Vagina (tissue), 2 donors: Measurements from ENCODE around the gene DBF4B. TPM values are rescaled to one million over a fixed set of nuclear protein-coding genes. Genes with fewer than 3 reads are reported as not detected.
A peak's percentile ranks its signal among the peaks of the same experiment; 100 is the strongest.

Experiments used
- DNase-seq, 2 donors: peaks; one replicate each; pipeline ENCODE4 v3.0.0-alpha.2; 2017; ENCODE audit errors: extremely low spot score in 2 of 2
- H3K27ac ChIP-seq: fragments of 200-600 bp; sonication (generic); one replicate; pipeline ENCODE4 v1.5.1; 2019
- H3K27me3 ChIP-seq: fragments of 200-600 bp; sonication (generic); one replicate; pipeline ENCODE4 v1.5.1; 2019
- H3K36me3 ChIP-seq, 2 donors: fragments of 200-600 bp; sonication (generic); one replicate each; pipeline ENCODE4 v1.5.1; 2017 to 2019
- H3K4me1 ChIP-seq: fragments of 200-600 bp; sonication (generic); one replicate; pipeline ENCODE4 v1.5.1; 2019
- H3K4me3 ChIP-seq, 2 donors: fragments of 200-600 bp; sonication (generic); 1 replicate in 1 of 2; 2 replicates in 1 of 2; pipeline ENCODE4 v1.5.1; 2016 to 2019
- H3K9me3 ChIP-seq: fragments of 200-600 bp; sonication (generic); one replicate; pipeline ENCODE4 v1.5.1; 2019
- POLR2A ChIP-seq, 2 donors: fragments of 450-650 bp; IDR thresholded peaks; one replicate each; pipeline ENCODE4 v1.6.1; 2017; ENCODE audit warnings: antibody characterized with exemption in 2 of 2, mild to moderate bottlenecking in 2 of 2, moderate library complexity in 2 of 2
- POLR2AphosphoS5 ChIP-seq, 2 donors: sonication (generic); formaldehyde crosslinking; IDR thresholded peaks; one replicate each; pipeline ENCODE4 v1.9.0; 2017; ENCODE audit warnings: antibody characterized with exemption in 2 of 2, mild to moderate bottlenecking in 2 of 2, low read depth in 1 of 2; ENCODE audit not compliant: insufficient read depth in 1 of 2
- intact Hi-C: fragments of 100-400 bp; cut with DNase I; formaldehyde crosslinking; loops from one replicate; pipeline ENCODE4 v1.15.1; 2023
- total RNA-seq: library from RNA; depleted of rRNA; stranded (reverse); fragments of >200 nt; gene quantifications from one replicate; pipeline ENCODE4 v1.2.3, GENCODE V29; 2016
- TF ChIP-seq, protein P1 (sequence below), 3 experiments: fragments of 450-650 bp in 2 of 3; fragments of 200-600 bp in 1 of 3; sonication (generic) in 1 of 3; IDR thresholded peaks; one replicate each; pipeline ENCODE4 v1.5.1; 2017 to 2019; ENCODE audit warnings: antibody characterized with exemption in 3 of 3, mild to moderate bottlenecking in 2 of 3, moderate library complexity in 2 of 3

DBF4B gene
- total RNA-seq, 1 donor from 2014 or later = 4.7 TPM

GRCh38 chr17:44758414-44759085 lies 50.1 kb downstream of the DBF4B start, which contains the start of gene ADAM11:
Gene ADAM11, plus strand, starts transcription at chr17:44758988. Its CDS starts 212 bp downstream, at chr17:44759200.
- H3K4me1 ChIP-seq = peaks cover 15% of the 10 kb centered on the region
- H3K27ac ChIP-seq = no peak within 1 kb of the TSS
- intact Hi-C loops = no loop called here
- H3K27me3 ChIP-seq = no peaks in the 10 kb centered on the region
- no peak for DNase-seq
- H3K9me3 ChIP-seq = no peaks in the 10 kb centered on the region
- peak within 1 kb of the TSS; percentile 46 to 49 for H3K4me3 ChIP-seq
- no peak for TF ChIP-seq POLR2AphosphoS5 (IDR thresholded peaks at IDR 0.05; ENCODE audit: insufficient read depth in 1 of 2, low read depth in 1 of 2)
- TF ChIP-seq, protein P1, sequence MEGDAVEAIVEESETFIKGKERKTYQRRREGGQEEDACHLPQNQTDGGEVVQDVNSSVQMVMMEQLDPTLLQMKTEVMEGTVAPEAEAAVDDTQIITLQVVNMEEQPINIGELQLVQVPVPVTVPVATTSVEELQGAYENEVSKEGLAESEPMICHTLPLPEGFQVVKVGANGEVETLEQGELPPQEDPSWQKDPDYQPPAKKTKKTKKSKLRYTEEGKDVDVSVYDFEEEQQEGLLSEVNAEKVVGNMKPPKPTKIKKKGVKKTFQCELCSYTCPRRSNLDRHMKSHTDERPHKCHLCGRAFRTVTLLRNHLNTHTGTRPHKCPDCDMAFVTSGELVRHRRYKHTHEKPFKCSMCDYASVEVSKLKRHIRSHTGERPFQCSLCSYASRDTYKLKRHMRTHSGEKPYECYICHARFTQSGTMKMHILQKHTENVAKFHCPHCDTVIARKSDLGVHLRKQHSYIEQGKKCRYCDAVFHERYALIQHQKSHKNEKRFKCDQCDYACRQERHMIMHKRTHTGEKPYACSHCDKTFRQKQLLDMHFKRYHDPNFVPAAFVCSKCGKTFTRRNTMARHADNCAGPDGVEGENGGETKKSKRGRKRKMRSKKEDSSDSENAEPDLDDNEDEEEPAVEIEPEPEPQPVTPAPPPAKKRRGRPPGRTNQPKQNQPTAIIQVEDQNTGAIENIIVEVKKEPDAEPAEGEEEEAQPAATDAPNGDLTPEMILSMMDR (IDR thresholded peaks at IDR 0.05) = no peak
- TF ChIP-seq POLR2A (IDR thresholded peaks at IDR 0.05) = no peak
- no peaks in the 10 kb centered on the region for H3K36me3 ChIP-seq

GRCh38 chr17:44759086-44759915 lies 50.8 kb downstream of the DBF4B start:
- no peak for TF ChIP-seq POLR2AphosphoS5 (IDR thresholded peaks at IDR 0.05; ENCODE audit: insufficient read depth in 1 of 2, low read depth in 1 of 2)
- TF ChIP-seq POLR2A (IDR thresholded peaks at IDR 0.05) = no peak
- no peaks in the 10 kb centered on the region for H3K9me3 ChIP-seq
- no peaks in the 10 kb centered on the region for H3K36me3 ChIP-seq
- no peak overlapping the region for H3K27ac ChIP-seq
- peak overlapping the region; percentile 46 to 49 for H3K4me3 ChIP-seq
- peaks cover 15% of the 10 kb centered on the region for H3K4me1 ChIP-seq
- intact Hi-C loops = no loop called here
- no peak for DNase-seq
- H3K27me3 ChIP-seq = no peaks in the 10 kb centered on the region

DNA sequence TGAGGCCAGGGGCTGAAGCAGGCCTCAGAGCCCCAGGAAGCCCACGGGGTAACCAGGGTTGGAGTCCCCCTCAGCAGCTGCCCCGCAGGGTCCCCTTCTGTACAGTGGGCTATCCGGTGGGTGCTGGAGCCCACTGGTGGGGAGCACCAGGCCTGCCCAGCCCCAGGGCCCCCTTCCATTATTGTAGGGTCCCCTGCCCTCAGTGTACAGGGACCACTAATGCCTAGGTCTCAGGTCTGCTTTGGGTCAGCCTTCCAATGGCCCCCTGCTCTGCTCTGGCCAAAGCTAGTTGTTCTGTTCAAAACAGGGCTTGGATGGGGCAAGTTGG lies 51.4 kb downstream of the DBF4B start:
- Histone ChIP-seq H3K27ac (no peak overlapping the region), H3K4me1 (peaks cover 15% of the 10 kb centered on the region), H3K27me3 (no peaks in the 10 kb centered on the region), H3K36me3 (no peaks in the 10 kb centered on the region), H3K4me3 (peak overlapping the region in 1 of 2 donors; percentile 49), H3K9me3 (no peaks in the 10 kb centered on the region)
- no peak for DNase-seq
- TF ChIP-seq, protein P1 (IDR thresholded peaks at IDR 0.05) = no peak
- TF ChIP-seq POLR2AphosphoS5 (IDR thresholded peaks at IDR 0.05; ENCODE audit: insufficient read depth in 1 of 2, low read depth in 1 of 2) = no peak
- no peak for TF ChIP-seq POLR2A (IDR thresholded peaks at IDR 0.05)
- intact Hi-C loops = no loop called here

DNA sequence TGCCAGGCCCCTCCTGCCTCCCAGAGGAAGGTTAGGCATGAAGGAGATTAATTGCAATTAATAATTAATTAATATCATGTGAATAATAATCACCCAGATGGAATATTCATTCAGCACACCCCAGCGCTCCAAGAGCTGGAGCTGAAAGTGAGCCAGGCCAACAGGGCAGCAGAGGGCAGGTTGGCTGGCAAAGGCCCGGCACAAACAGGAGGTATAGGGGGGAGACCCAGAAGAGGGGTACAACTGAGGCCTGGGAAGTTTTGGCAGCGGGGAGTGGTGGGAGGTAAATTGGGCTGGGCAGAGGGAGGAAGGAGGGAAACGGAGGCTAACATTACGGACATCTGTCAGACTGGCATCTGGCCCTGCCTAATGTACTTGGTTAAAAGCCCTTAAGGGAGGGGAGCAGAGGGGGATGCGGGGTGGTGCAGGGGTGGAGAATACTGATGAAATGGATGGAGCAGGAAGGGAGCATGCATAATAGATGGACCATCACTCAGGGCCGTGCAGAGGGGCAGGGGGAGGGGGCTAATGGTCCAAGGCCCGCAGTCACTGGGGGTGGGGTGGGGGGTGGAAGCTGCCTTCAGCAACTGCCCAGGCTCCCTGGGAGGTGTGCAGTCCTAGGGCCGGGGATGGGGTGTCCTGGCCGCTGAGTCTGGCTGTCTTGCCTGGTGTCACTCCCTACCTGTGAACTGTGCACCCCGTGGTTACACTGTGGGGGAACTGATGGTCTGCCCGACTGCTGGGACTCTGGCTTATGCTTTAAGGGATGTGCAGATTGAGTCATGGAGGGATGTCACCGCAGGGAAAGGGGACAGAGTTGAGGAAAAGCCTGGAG lies 52.2 kb downstream of the DBF4B start:
- intact Hi-C loops = no loop called here
- DNase-seq = no peak
- Histone ChIP-seq H3K36me3 (no peaks in the 10 kb centered on the region), H3K4me3 (no peak overlapping the region), H3K9me3 (no peaks in the 10 kb centered on the region), H3K27me3 (no peaks in the 10 kb centered on the region), H3K27ac (no peak overlapping the region), H3K4me1 (peaks cover 15% of the 10 kb centered on the region)
- TF ChIP-seq, protein P1 (IDR thresholded peaks at IDR 0.05) = no peak
- TF ChIP-seq POLR2A (IDR thresholded peaks at IDR 0.05) (no peak), POLR2AphosphoS5 (IDR thresholded peaks at IDR 0.05; ENCODE audit: insufficient read depth in 1 of 2, low read depth in 1 of 2) (no peak)
